HG02970 (cell line): ENCODE measurements around the gene VSNL1.

Experiments used
- ATAC-seq: cut with Tn5 transposase; IDR thresholded peaks from one replicate; pipeline ENCODE4 v1.9.1; 2021; ENCODE audit warnings: mild to moderate bottlenecking, moderate library complexity, moderate number of reproducible peaks; ENCODE audit not compliant: unreplicated experiment, low FRiP score

The VSNL1 gene

DNA sequence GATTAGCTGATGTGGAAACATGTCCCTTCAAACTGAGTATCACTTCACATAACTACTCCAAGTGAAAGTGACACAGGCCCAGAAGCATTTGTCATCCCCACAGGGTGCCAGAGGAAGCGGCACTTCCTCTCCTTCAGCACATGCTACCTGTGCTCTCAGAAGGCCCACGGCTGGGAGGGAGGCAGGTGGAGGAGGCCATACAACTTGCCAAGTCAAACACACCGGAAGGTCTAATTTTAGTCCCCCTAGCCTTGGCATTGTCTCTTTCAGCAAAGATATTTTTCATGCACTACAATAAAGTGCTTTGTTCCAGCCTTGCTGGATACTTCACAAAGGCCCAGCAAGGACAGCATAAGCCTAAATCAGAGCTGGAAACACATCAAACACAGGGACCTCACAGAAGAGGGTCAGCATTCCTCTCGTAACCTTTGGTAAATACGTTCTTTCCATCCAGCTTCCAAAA, 38.0 kb downstream of the VSNL1 start:
- ATAC-seq = no peak

DNA sequence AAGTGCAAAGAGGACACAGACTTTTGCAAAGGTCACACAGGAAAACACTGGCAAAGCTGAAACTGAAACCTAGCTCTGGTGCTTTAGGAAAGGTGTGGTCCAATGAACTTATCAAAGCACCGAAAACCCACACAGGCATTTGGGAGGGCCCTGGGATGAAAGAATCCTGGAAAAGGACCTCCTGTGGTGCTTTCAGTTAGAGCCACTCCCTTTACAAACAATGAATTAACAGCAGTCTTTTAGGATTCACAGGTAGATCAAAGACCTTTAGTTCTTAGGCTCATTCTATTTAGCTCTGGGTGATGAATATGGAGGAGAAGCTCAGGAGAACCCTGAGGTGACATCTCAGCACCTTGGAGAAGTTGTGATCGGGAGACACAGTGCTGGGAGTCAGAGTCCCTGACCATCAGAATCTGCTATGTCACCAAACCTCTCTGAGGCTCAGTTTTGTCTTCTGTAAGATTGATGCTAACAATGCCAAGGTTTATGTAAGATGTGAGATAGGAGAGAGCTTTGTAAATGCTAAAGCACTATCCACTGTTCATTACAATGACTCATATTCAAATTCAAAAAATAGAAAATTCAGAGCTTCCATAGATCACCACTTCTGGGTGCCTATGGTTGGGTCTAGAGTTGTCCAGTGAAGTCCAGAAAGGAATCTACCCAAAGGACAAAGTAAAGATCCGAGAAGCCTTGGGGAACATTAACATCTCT, 39.3 kb downstream of the VSNL1 start:
- no peak for ATAC-seq

DNA sequence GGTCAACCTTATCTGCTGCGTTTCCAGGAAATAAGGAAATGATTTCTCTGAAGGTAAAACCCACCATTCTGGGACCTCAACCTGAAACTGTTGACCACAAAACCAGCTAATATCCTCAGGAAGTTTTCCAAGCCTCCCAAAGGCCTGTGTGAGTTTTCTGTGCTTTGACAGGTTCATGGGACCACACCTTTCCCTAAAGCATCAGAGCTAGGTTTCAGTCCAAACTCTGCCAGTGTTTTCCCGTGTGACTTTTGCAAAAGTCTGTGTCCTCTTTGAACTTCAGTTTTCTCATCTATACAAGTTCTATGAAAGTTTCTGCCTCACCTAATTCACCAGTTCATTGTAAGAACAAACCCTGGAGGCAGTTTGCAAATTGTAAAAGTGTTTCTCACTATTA, 39.8 kb downstream of the VSNL1 start:
- no peak for ATAC-seq

DNA sequence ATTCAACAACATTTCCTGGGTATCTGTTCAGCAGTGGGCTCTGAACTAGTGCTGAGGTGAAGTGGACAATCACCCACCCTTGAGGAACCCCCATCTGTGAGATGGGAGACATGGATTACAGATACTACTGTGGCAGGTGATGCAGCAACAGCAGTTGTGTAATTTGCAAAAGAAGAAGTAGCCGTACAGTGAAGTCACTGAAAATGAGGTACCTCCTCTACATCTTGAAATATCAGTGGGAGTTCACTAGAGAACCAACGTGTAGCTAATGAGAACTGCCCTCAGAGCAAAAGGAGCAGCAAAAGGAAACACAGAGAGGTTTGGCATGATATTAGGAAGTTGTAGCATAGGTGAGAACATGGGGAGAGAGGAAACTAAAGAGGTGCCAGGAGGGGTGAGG, 41.3 kb downstream of the VSNL1 start:
- no peak for ATAC-seq

DNA sequence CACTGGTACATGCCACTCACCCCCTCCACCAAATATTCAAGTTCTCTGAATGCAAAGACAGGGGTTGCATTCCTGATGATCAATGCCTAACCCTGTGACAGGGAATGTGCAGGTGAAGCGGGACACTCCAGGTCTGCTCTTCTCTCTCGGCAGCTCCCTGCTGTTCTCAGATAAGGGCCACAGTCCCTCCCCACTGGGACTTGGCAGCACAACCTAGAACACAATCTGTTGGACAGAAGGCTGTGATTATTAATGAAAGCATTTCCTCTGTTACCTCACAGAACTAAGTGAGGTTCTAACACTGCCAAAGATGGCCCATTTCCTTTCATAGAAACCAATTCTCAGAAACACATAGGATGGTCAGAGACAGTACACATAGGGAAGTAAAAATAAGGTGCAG, 42.7 kb downstream of the VSNL1 start:
- ATAC-seq = no peak

DNA sequence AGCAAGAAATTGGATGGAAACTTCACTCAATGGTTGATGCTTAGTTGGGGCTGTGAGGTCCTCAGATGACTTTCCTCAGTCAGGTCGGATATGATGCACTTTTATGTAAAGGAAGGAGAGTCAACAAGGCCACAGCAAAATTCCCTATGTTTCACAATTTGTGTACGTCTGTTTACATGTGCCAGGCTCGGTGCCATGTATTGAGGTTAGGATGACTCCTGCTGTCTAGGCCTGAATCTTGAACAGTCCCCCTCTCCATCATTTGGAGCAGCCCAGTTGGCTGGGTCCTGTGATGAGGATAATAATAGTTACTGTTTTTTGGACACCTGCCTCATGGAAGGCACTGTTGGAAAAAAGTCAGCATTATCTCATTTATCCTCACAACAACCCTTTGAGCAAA, 43.1 kb downstream of the VSNL1 start:
- no peak for ATAC-seq

DNA sequence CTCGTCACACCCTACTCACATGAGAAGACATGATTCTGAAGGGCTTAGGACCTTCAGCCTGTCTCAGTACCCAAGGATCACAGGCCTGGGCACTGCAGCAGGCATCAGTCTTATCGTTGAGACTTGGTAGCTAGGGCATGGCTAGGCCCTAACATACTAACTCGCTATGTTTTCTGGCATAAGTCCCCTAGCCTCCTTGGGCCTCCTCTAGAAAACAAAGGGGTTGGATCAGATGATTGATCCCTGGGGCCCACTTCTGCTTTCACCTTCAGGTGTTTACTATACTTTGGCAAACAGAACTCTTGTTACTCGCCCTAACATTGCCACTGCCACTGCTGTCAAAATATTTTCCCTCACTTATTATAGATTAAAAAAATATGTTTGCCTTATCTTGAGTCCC, 44.2 kb downstream of the VSNL1 start:
- ATAC-seq = no peak

DNA sequence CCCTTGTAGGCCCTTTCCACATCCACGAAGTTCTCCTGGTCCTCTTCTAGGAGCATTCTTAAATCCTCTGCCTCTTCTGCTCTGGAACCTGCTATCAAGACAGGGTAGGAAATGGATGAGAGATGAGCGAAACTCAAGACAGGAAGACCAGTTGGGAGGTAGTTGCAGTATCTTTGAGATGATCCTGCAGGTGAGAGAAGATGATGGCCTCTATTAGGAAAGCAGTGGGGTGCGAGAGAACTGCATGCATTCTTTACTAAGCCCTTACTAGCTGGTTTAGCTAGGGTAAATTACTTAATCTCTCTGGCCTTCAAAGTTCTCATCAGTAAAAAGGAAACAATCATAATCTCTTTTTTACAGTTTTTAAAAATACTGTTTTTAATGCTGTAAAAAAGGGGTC, 47.0 kb downstream of the VSNL1 start:
- no peak for ATAC-seq

DNA sequence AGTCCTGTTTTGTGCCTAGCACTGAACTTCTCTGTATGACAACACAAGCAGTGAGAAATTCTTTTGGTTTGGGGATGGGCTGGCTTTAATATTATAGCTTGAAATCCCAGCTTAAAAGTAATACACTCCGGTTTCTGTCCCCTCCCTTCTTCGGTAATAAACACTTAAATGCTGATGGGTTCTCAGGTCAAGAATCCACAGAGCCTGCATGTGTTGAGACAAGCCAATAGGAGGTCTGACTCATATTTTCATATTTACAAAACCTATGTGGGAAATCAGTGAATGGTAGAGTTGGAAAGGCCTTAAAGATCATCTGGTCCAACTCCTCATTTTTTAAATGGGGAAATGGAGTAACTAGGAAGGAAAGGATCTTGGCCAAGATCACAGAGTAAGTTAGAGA, 47.5 kb downstream of the VSNL1 start:
- ATAC-seq = no peak

DNA sequence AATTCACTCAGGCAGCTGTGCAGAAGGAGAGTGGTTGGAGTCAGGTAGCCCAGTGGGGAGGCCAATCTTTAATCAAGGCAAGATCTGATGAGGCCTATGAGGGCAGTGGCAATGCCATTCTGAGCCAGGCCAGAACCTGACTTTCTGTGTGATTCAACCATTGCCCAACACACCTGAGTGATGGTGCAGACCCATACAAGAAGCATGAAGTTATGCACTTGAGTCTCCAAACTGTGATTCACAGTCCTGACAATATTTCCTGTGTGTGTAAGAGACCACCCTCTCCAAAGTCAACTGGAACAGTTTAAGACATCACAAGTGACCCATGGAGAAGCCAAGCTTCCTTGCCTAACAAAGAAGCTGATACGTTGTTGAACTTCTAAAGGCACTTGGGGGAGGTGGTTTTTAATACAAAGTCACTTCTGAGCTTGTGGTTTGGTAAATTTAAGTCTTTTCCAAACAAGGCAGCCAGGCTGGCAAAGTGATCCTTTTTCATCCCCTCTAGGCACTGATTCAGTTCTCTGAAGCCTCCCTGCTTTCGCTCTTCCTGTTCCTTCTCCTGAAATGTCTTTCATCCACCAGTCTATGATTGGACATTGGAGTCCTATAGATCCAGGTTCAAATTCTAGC, 49.0 kb downstream of the VSNL1 start:
- ATAC-seq = no peak

DNA sequence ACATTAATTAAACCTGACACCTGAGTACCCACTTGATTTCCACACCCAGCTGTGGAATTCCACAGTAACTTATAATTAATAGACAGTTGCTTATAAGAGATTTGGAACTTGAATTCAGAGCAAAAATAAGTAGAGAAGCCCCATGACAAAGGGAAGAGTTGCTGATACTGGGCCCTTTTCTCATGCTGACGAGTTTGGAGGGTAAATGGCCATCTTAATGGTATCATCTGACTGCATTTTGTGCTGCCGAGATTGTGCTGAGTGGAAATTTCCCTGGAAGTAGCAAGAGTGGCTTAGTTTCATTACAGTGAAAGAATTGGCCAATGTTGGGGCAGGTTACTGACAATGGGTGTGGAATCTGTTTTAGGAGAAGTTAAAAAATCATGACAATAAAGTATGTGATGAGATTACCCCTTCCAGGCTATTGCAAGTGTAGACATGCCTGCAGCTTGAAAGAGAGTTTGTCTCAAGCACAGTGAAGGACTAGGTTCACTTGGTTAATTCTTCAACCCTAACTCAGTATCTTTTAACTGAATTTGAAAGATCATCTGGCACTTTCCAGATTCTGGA, 49.9 kb downstream of the VSNL1 start:
- no peak for ATAC-seq

DNA sequence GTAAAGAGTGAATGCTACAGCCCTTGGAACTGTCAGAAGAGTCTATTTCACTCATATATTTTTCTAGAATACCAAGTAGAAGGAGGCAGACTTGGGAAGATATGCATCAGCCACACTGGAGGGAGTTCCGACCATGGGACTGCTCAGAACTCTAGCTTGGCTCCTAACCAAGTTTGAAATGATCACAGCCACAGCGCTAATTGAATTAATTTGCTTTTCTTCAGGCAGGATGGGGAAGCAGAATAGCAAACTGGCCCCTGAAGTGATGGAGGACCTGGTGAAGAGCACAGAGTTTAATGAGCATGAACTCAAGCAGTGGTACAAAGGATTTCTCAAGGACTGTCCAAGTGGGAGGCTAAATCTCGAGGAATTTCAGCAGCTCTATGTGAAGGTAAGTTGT, 51.4 kb downstream of the VSNL1 start:
- ATAC-seq = no peak

DNA sequence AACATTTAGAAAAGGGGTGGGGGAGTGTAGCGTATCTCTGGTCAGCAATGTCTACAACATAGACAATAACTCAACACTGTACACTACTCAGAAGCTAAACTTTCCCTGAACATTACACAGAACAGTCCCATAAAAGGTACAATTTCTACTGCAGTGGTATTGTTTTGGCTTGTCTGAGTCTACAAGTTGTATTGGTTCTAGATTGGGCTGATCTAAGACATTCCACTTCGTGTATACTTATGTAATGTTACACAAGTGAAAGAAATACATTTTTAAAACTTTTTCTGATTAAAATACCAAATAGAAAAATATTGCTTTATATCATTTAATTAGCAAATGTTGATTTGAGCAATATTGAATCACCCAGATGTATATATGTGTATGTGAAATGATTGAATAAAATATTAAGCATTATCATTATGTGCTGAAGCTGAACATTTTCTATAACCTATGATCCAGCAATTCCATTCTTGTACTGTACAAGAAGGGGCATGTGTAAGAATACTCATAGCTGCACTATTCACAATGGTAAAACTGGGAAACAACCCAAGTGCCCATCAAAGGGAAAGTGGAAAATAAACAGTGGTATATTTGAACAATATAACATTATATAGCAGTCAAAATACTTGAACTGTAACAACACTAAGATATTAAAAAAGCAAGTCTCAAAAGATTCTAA, 52.4 kb downstream of the VSNL1 start:
- no peak for ATAC-seq

DNA sequence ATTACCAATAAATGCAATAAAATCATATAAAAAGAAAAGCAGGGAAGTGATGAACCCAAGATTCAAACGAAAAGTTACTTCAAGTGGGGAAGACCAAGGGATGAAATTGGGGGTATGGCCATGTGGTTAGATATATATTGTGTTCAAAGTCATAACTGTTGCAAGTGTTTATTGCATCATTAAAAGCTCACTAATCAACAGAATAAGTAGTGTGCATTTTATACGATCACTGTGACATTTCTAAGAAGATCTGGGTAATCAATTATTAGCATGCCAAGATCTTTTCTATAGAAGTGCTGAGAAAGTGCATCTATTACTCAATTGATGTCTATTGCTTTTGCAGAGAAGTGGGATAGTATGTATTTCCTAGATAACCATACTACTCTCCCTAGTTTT, 52.9 kb downstream of the VSNL1 start:
- ATAC-seq = no peak

DNA sequence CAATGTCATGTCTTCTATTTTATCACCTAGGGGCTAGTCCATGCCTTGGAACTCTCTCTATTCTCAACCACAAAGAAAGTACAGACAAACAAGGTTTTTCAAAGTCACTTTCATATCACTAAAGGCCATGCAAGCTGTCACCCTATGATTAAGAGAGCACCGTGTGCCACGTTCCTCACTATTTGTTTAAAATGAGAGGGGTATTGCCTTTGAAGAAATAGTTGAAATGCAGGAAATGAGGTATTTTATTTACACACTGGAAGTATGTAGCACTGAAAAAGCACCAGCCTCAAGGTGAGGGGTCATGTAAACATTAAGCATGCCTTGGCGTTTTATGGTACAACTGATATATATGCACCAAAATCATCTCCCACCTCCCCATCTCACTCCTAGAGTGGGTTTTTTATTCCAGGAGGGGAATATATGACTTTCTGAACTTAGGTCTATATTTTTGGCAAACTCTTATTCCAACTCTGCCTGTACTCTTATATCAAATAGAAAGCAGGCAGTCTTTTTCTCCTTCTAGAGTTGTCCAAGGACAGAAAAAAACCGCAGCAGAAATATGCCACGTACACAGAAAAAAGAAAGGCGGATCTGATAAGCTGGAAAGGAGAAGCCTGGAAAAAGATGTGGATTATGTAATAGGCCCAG, 53.5 kb downstream of the VSNL1 start:
- no peak for ATAC-seq

DNA sequence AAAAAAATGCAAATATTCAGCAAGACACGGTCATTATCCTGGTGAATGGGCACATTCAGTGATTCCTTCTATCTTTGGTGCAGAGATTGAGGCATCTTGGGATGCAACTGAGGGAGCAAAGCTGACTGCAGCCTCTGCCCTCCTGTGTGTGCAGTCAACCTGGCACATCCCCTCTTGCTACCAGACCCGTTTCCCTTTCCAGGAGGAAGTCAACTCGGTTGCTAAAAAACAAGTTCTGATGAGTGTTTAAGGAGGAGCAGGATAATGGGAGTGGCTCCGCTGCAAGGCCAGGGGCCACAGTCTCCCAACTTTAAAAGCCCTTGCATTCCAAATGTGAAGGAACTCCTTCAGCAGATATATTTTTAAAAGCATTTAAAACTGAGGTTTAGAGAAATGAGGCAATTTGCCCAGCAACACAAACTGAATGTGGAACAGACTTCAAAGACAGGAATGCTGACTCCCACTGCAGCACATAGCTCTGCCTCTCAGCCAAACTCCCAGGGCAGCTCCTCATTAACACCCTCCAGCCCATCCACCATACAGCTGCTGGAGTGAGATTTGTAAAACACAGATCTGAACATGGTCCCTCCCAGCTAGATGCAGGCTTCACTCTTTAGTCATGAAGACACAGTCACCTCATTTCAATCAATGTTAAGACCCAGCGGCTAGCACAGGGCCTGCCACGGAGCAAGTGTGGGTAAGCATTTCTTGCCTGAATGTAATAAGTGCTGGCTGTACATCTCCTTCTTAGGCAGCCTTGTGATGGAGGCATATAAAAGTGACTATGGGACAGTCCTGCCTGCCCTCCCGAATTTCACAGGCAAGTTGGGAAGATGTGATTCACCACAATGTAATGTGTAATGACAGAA, 54.3 kb downstream of the VSNL1 start:
- ATAC-seq = no peak

DNA sequence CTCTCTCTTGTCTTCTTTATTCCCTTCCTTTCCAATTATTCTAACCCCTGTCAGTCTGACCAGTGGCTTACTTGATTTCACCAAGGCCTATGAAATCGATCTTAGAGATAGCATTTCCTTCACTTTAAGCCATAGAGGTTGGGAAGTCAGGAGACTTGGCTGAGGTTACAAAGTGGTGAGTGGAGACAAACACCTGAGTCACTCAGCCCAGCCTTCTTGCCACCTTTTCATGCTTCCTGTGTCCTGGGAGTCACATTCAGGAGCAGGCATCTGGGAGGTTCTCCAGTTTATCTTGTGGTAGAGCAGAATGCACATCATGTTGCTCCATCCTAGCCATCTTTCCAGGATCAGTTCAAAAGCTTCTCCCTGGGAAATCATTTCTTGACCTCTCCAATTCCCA, 59.1 kb downstream of the VSNL1 start:
- no peak for ATAC-seq

DNA sequence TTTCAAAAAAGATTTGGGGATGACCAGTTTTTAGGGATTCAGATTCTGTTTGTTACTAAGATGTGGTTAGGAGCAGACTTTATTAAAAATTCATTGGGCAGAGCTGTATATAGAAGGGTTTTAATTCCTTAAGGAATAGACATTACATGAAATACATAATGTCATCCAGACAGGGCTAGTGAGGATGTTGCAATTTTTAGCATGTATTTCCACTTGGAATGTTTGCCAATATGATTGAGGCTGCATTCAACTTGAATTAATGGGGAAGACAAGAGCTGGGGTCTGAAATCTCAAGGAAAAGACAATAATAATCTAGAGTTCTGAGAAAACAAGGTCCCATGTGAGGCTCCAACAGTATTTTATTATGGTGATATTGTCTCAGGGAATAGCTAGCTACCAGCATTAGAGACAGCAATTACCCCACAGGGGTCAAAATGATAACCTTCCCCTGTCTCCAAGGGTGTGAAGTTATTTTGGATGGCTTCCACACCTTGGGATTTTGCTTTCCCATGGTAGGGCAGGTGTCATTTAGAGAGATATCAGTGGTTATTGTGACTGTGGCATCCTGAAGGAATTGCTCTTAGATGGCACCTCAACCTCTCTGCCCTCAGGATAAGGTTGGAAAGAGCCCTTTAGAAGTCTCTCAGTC, 60.2 kb downstream of the VSNL1 start:
- no peak for ATAC-seq

DNA sequence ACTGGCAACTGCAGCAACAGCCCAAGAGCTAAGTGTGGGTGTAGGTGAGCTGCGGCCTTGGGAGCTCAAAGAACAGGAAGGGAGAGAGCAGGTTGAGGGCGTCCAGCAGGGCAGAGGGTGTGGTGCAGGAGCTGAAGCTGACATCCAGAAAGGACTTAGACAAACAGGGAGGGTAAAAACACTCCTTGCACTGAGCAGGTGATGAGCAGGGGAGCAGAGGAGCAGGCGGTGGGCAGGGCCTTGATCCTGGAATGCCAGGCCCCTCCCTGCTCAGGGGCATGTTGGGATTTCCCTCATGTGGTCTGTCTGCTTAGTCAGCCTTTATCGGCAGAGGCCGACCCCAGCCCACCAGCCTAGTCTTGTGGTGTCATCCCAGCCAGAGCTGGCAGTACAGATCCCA, 63.6 kb downstream of the VSNL1 start:
- no peak for ATAC-seq

DNA sequence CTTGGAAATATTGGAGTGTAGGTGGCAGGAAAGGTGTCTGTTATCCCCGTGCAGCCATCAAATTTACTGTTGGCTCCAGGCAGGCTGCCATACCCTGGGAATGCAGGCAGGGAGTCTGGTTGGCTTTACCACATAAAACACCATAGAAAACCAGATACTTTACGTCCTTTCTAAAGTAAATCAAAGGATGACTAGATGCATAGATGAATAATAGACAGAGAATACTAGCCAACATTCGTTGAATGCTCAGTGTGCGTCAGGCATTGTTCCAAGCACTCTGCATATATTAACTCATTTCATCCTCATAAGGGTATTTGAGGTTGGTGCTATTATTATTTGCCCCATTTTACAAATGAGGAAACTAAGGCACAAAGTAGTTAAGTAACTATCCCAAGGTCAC, 65.2 kb downstream of the VSNL1 start:
- ATAC-seq = no peak
